DMS153 treated with DMSO at 0.1 percent for 48 hours (cell line): ENCODE results near the gene TGFBI.

Experiments used
- DNase-seq: peaks from one replicate; lab custom pipeline; 2025; ENCODE audit not compliant: unreplicated experiment; lab: John Stamatoyannopoulos, UW

The TGFBI gene

GRCh38 chr5:136087961-136088871 is 59.4 kb downstream of the TGFBI start:
- no peak for DNase-seq

DNA sequence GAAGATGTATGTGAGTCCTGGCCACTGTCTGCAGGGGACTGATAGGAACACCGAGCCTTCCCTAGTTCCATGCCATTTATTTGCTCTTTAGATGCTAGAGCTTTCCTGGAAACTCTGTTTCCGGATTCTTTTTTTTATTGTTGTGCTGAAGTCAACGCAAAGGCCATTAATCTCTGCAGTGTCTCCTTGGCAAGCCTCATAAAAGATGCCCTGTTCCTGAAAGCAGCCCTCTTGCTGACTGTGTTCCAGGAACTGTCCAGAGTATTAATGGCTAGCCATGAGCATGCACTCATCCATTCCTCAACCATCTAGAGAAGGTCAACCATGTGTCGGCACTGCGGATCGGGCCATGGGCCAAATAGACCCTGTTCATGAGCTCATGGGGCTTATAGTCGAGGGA is 61.0 kb downstream of the TGFBI start:
- DNase-seq = no peak

- DNase-seq = no peak
Measured at GRCh38 chr5:136090319-136090718, 61.5 kb downstream of the TGFBI start.

- no peak for DNase-seq
Measured at GRCh38 chr5:136094189-136094912, 65.6 kb downstream of the TGFBI start.

DNA sequence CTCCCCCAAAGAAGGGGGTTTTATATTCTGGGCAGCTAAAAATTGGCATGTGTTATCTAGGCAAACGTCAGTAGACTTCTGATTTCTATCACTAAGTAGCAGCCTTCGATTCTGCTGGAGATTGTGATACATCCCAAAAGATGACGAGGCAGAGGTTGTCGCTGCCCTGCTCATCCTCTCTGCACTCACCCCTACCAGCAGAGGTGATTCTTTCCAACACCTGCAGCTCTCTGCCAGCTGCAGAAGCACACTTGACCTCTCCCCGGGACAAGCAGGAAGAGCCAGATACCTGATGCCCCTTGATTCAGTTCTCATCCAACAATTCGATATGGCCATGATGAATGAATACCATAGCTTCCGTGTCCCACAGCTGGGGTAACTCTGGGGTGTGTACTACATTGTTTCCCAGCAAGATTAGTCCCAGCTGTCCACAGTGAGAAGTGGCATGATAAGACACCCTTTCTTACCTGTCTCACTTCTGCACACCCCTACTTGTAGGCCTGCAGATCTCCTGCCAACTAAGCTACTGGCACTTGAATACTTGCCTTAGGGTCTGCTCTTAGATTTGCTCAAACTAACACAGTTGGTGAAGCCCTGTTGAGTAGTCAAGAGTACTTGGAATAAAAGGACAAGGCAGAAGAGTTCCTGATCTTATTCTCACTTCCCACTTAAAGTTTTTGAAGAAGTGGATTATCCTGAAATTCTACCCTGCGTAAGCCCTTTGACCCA is 66.3 kb downstream of the TGFBI start:
- DNase-seq = no peak

- no peak for DNase-seq
Measured at GRCh38 chr5:136098176-136098575, 69.4 kb downstream of the TGFBI start.

- no peak for DNase-seq
Measured at GRCh38 chr5:136099870-136100269, 71.1 kb downstream of the TGFBI start.

DNA sequence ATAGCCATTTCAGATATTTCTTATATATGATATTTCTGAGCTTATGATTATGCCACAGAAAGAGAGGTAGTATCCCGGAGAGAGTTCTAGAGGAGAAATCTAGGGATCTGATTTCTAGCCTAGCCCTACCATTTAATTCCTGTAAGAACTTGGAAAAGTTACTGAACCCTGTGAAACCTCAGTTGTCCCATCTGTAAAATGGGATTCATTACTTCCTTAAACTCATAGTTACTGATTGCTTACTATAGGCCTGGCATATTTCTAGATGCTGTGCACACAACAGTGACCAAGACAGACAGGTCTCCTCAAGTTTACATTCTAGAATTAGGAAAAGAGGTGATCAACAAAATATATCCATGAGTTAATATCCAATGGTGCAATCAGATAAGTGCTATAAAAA is 73.1 kb downstream of the TGFBI start:
- no peak for DNase-seq

DNA sequence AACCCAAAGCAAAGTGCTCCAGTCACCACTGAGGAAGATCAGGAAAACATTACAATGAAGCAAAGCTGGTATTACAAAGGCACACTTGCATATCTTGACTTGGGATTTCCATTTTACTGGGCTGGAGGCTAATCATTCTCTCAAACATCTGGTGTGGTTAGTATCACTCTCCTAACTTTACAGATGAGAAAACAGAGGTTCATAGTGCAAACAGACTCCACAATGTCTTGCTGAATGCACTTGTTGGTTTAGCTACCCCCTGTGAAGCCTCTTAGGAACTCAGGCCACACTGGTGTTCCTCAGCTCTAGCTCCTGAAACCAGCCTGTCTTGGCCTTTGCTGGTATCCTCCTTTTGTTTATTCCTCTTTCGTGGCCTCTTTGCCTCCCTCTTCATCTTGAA is 74.3 kb downstream of the TGFBI start:
- no peak for DNase-seq

DNA sequence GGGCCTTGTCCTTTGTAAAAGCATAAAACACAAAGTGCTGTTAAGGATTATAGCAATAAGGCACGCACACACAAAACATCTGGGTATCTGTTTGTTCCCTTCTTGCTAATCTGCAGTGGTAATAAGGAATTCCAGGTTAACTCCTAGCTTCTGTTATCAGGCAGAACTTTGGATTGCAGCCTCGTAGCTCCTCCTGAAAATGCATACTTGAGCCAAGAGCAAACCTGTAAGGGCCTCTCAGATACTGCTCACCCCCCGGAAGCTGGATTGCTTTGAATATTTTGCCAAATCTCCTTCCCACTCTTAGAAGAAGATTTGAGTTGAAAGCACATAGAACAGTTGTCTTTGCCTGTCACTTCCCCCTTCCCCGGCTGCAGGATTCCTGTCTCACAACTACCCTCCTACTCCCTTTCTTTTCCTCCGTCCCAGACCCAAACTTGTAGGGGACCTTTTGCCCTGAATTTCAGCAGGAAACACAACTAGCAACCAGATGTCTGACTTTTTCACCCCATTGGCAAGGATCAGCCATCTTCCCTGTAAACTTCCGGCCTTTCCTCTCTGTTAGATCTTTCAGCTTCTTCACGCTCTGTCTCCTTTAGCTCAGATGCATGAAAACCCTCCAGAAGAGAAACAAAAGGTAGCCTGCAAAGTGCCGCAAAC is 75.6 kb downstream of the TGFBI start:
- no peak for DNase-seq

DNA sequence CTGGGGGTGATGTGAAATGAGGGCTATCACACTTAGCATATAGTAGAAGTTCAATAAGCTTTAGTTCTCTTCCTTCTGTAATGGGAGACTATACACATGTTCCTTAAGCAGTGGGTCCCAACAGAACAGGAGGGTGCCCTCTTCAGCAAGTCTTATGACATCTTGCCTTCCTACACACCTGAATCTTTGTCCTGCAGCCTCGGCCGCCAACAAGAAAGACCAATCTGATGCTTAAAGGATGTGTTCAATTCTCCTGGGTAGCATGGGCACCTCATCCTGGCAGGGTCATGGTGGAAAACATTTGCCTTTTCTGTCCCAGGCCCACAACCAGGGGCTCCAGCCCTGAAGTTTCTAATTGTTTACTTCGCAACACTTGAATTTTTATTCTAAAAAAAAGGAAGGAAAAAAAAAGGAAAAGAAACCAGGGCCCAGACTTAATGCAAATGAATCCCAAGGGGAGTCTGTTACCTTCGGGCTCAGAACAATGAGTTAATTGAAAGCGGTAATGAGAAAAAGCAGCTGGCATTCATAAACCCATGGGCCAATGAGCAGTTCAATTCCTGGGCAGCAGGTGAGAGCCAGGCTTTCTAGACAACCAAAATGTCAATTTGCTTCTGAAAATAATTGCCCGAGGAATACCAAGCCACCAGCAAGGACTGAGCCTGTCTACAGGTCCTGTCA is 77.7 kb downstream of the TGFBI start:
- DNase-seq = no peak

DNA sequence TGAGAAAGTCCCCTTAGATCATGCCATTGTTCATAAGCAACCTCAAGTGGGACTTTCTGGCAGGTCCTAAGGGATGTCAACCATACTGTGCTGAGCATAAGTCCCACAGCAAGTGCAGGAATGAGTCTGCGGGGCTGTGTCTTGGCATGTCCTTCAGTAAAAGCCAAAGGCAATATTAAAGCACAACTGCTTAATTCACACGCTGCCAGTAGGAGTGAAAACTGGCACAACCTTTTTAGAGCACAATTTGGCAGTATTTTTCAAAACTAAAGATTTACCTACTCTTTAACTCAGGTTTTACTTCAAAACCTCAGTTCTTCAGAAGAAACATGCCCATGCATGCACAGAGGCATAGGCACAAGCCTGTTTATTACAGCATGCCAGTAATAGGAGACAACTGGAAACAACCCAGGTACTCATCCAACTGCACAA is 79.4 kb downstream of the TGFBI start:
- no peak for DNase-seq

DNA sequence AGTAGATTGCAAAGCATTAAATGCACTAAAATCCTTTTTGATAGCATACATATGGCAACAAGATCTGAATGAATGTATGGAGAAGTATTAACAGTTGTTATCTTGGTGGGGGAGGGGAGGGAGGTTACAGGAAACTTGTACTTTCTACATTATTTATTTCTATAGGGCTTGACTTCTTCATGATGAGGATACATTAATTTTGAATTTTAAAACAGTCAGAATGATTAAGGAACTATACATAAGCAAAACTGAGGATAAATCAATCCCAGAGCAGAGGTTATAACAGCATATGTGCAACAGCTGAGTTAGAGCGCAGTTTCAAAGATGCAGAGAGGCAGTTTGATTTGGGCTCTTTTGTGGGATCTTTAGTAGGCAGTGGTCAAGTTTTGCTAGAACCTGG is 80.0 kb downstream of the TGFBI start:
- no peak for DNase-seq

DNA sequence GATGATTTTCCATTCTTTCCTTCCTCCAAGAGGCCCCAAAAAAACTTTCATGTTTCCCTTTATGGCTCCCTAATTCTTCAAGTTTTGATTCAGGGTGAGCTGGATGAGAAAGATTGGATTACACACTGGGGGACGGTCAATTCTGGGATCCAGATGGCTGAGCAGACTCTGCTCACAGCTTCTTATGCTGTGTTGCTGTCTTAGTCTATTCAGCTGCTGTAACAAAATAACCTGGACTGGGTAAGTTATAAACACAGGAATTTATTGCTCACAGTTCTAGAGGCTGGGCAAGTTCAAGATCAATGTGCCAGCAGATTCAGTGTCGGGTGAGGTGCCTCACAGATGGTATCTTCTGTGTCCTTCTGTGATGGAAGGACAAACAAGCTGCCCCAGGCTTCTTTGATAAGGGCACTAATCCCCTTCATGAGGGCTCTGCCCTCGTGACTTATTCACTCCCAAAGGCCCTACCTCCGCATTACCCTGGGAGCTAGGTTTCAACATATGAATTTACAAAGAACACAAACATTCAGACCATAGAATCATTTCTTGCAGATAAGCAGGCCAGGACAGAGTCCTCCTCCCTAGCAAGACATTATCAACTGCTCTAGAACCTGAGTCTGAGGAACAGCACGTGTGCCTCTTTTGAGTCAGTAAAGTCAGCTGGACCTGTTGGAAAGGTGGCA is 80.8 kb downstream of the TGFBI start:
- no peak for DNase-seq
